ENCODE data around the gene SPATA3. TPM values are rescaled to one million over a fixed set of nuclear protein-coding genes. Genes with fewer than 3 reads are reported as not detected.

SPATA3 gene
- total and polyA plus RNA-seq, 2 of the 8 experiments (the other 6 are each of a cell fraction or from before 2014, with no cell fraction given): not detected

DNA sequence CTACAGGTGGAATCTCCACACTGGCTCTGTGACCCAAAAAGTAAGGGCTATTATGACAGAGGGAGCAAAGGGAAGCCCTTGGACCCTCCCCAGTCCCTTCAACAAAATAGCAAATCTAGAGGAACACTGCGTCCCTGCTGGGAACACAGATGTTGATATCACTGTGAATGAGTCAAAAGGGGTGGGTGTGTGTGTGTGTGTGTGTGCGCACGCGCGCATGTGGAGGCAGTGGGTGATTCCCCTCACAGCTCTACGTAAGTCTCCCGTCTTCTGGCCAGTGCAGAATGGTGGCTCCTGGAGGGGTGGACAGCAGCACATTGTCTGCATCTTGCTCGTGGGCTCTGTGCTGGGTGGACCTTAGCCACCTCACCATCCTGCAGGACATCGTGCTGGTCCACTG lies 33.6 kb downstream of the SPATA3 start:
- H2BK120ac ChIP-seq (replicated peaks; ENCODE audit: low read depth, low read length): no peak overlapping the region

More for the DNA sequence above, 33.6 kb downstream of the SPATA3 start:
- H2BK15ac ChIP-seq (ENCODE audit: low read length): no peak overlapping the region
- WGBS, 2 experiments (ENCODE audit: extremely low coverage in 1 of 2, insufficient coverage in 1 of 2, insufficient read length in 1 of 2, insufficient replicate concordance in 2 of 2, low coverage in 1 of 2, low lambda C conversion rate in 2 of 2, missing lambda C conversion rate in 1 of 2): 86% methylated on average over 9 of the region's 9 CpGs; no CpG with 5 or more reads in 1 of the 2 experiments
- TF ChIP-seq TEAD4 (IDR thresholded peaks at IDR 0.05; ENCODE audit: low read depth, low read length) (no peak), SUZ12 (IDR thresholded peaks at IDR 0.05; ENCODE audit: low read length) (no peak)
- H3K56ac ChIP-seq (replicated peaks; ENCODE audit: insufficient read length, low read depth, low read length): no peak overlapping the region
- FAIRE-seq (no peak), DNase-seq (ENCODE audit: low read depth in 1 of 2, low spot score in 2 of 2) (no peak)
- H3K9ac ChIP-seq (replicated peaks in 1 of 4; ENCODE audit: extremely low read depth in 1 of 4, low read depth in 3 of 4, low read length in 3 of 4): no peak overlapping the region
- H3K36me3 ChIP-seq (ENCODE audit: control insufficient read depth in 2 of 4, insufficient read depth in 4 of 4, low read length in 3 of 4): no peaks in the 10 kb centered on the region
- no peak overlapping the region for H4K5ac ChIP-seq (ENCODE audit: insufficient read length, low read depth, low read length)
- H3K23ac ChIP-seq (ENCODE audit: insufficient read length): no peak overlapping the region
- no peak overlapping the region for H3K4me2 ChIP-seq (ENCODE audit: insufficient read depth in 1 of 2, low read depth in 2 of 2, low read length in 2 of 2)
- H3K4ac ChIP-seq (replicated peaks; ENCODE audit: insufficient read length, low read depth, low read length): no peak overlapping the region
- no peak overlapping the region for H4K8ac ChIP-seq (ENCODE audit: extremely low read depth, insufficient read depth, low read length)
- H3K4me1 ChIP-seq (replicated peaks in 1 of 4; ENCODE audit: control insufficient read depth in 3 of 4, insufficient read depth in 4 of 4, low read length in 3 of 4): no peaks in the 10 kb centered on the region
- no peak overlapping the region for H3K4me3 ChIP-seq (ENCODE audit: extremely low read depth in 1 of 4, insufficient read depth in 2 of 4, low read depth in 3 of 4, low read length in 4 of 4)
- no peak overlapping the region for H3K27ac ChIP-seq (ENCODE audit: low read depth, low read length)
- no peak overlapping the region for H2BK5ac ChIP-seq (ENCODE audit: low read depth, low read length)
- no peaks in the 10 kb centered on the region for H3K23me2 ChIP-seq (ENCODE audit: low read depth, low read length)
- no peaks in the 10 kb centered on the region for H3K79me1 ChIP-seq (ENCODE audit: low read depth, low read length)
- H2AK5ac ChIP-seq (ENCODE audit: low read depth, low read length): no peak overlapping the region
- no peak overlapping the region for H3K18ac ChIP-seq (ENCODE audit: extremely low read depth, low read length)
- no peak overlapping the region for H2BK12ac ChIP-seq (ENCODE audit: low read depth, low read length)
- no peaks in the 10 kb centered on the region for H3K27me3 ChIP-seq (replicated peaks in 1 of 4; ENCODE audit: control insufficient read depth in 3 of 4, extremely low read depth in 1 of 4, insufficient read depth in 3 of 4, low read length in 3 of 4)
- CTCF ChIA-PET (ENCODE audit: partially characterized antibody): interaction anchor here (0.8 to 1.5 kb wide), 3 partner anchors 27 to 116 kb away, joined by 3 to 7 read pairs (median 4); no protein-coding TSS in a partner anchor
- no peak overlapping the region for H3K14ac ChIP-seq (ENCODE audit: insufficient read length)
- H2BK20ac ChIP-seq (ENCODE audit: low read length): no peak overlapping the region
- no peaks in the 10 kb centered on the region for H4K20me1 ChIP-seq (replicated peaks in 1 of 2; ENCODE audit: control insufficient read depth in 1 of 2, insufficient read depth in 2 of 2, low read length in 2 of 2)
- H4K91ac ChIP-seq (replicated peaks; ENCODE audit: insufficient read length, low read length): peak overlapping the region; percentile 82
- no peak overlapping the region for H2AFZ ChIP-seq (ENCODE audit: low read length)
- POLR2A ChIA-PET (ENCODE audit: partially characterized antibody): no interaction called here
- no peaks in the 10 kb centered on the region for H3K79me2 ChIP-seq (ENCODE audit: control insufficient read depth in 1 of 2, insufficient read depth in 2 of 2, low read length in 2 of 2)
- no peaks in the 10 kb centered on the region for H3K9me3 ChIP-seq (ENCODE audit: insufficient read depth in 2 of 2, low read depth in 1 of 2, low read length in 1 of 2)
